HL-60 (cell line): ENCODE data around the gene DCAF10.
"Not testable (repeated sequence)": the region's sequence is repeated elsewhere in the genome, so short reads cannot be mapped to it uniquely, and the experiment has no call there.

Source experiments
- DNase-seq, 2 experiments: peaks; one replicate each; pipeline ENCODE4 v3.0.0-alpha.2; 2010 to 2020; ENCODE audit warnings: low read depth in 1 of 2, low spot score in 1 of 2
- H3K27ac ChIP-seq: fragments of 250-450 bp; sonication (Bioruptor Pico); replicated peaks from 2 replicates; pipeline ENCODE4 v1.5.1; 2020; ENCODE audit warnings: mild to moderate bottlenecking, moderate library complexity
- H3K27me3 ChIP-seq: fragments of 250-450 bp; sonication (Bioruptor Pico); 2 replicates; pipeline ENCODE4 v1.5.1; 2021; ENCODE audit warnings: mild to moderate bottlenecking, moderate library complexity; ENCODE audit not compliant: insufficient read depth, poor library complexity, severe bottlenecking
- H3K4me3 ChIP-seq: replicated peaks from 2 replicates; pipeline ENCODE4 v1.5.1; 2011; ENCODE audit warnings: mild to moderate bottlenecking, control low read depth, low read length; ENCODE audit not compliant: insufficient read depth
- GABPA ChIP-seq: IDR thresholded peaks from 2 replicates; pipeline ENCODE4 v1.6.1; 2012; ENCODE audit warnings: low read depth
- POLR2AphosphoS5 ChIP-seq: IDR thresholded peaks from 2 replicates; pipeline ENCODE4 v1.6.1; 2012; ENCODE audit warnings: low read depth
- SPI1 ChIP-seq: IDR thresholded peaks from 2 replicates; pipeline ENCODE4 v1.6.1; 2012; ENCODE audit warnings: low read depth, mild to moderate bottlenecking, borderline replicate concordance
- TF ChIP-seq, protein P1 (sequence below): IDR thresholded peaks from one replicate; pipeline ENCODE4 v1.5.1; 2011; ENCODE audit warnings: low read length, control low read depth, inconsistent platforms; ENCODE audit not compliant: insufficient read depth
- TF ChIP-seq, protein P2 (sequence below): IDR thresholded peaks from 2 replicates; pipeline ENCODE4 v1.6.1; 2012; ENCODE audit warnings: low read depth; ENCODE audit not compliant: insufficient replicate concordance

Gene DCAF10

DNA sequence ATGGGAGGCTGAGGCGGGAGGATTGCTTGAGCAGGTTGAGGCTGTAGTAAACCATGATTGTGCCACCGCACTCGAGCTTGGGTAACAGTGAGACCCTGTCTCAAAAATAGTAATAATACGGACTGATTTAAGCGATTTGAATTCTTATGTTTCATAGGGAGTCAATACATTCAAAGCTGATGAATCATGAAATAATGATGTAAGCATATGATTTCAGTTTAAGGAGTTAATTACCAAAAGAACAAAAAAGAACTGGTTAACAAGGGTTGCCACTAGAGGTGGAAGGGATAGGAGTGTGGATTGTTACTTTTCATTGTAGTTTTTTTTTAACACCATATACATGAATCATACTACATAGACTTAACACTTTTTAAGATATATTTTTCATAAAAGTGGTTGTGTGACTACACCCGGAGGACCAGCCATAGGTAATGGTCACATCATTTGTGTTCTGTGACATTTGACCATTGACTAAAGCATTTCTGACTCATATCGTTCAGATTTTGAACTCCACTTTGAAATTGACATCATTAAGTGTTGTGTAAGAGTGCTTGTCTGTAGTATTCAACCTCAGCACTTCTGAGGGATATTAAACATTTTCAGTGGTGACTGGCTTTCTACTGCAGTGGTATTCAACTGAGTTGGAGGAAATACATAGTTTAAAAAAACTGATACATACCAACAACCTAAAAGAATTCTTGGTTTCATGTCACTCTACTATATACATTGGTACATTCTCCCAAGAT is 40.0 kb upstream of the DCAF10 start:
- Histone ChIP-seq H3K27ac (no peak overlapping the region; the same call in 1 of the 2 replicates), H3K4me3 (no peak overlapping the region), H3K27me3 (no peaks in the 10 kb centered on the region)
- DNase-seq = no peak
- TF ChIP-seq POLR2AphosphoS5 (no peak), GABPA (no peak), SPI1 (no peak)
- TF ChIP-seq, protein P1, sequence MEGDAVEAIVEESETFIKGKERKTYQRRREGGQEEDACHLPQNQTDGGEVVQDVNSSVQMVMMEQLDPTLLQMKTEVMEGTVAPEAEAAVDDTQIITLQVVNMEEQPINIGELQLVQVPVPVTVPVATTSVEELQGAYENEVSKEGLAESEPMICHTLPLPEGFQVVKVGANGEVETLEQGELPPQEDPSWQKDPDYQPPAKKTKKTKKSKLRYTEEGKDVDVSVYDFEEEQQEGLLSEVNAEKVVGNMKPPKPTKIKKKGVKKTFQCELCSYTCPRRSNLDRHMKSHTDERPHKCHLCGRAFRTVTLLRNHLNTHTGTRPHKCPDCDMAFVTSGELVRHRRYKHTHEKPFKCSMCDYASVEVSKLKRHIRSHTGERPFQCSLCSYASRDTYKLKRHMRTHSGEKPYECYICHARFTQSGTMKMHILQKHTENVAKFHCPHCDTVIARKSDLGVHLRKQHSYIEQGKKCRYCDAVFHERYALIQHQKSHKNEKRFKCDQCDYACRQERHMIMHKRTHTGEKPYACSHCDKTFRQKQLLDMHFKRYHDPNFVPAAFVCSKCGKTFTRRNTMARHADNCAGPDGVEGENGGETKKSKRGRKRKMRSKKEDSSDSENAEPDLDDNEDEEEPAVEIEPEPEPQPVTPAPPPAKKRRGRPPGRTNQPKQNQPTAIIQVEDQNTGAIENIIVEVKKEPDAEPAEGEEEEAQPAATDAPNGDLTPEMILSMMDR = no peak
- TF ChIP-seq, protein P2, sequence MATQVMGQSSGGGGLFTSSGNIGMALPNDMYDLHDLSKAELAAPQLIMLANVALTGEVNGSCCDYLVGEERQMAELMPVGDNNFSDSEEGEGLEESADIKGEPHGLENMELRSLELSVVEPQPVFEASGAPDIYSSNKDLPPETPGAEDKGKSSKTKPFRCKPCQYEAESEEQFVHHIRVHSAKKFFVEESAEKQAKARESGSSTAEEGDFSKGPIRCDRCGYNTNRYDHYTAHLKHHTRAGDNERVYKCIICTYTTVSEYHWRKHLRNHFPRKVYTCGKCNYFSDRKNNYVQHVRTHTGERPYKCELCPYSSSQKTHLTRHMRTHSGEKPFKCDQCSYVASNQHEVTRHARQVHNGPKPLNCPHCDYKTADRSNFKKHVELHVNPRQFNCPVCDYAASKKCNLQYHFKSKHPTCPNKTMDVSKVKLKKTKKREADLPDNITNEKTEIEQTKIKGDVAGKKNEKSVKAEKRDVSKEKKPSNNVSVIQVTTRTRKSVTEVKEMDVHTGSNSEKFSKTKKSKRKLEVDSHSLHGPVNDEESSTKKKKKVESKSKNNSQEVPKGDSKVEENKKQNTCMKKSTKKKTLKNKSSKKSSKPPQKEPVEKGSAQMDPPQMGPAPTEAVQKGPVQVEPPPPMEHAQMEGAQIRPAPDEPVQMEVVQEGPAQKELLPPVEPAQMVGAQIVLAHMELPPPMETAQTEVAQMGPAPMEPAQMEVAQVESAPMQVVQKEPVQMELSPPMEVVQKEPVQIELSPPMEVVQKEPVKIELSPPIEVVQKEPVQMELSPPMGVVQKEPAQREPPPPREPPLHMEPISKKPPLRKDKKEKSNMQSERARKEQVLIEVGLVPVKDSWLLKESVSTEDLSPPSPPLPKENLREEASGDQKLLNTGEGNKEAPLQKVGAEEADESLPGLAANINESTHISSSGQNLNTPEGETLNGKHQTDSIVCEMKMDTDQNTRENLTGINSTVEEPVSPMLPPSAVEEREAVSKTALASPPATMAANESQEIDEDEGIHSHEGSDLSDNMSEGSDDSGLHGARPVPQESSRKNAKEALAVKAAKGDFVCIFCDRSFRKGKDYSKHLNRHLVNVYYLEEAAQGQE = no peak

DNA sequence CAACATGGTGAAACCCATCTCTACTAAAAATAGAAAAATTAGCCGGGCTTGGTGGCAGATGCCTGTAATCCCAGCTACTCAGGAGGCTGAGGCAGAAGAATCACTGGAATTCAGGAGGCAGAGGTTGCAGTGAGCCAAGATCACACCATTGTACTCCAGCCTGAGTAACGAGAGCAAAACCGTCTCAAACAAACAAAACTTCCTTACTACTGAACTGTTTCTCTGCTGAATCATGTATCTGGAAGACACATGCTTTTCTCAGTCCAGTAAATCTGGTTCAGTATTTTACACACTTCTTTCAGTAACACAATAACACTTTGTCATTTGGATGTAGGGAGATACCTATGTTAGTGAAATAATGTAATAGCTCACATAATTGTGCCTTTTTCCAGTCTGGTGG is 39.1 kb upstream of the DCAF10 start:
- no peak overlapping the region for H3K27ac ChIP-seq
- no peak for TF ChIP-seq GABPA
- TF ChIP-seq POLR2AphosphoS5 = no peak
- TF ChIP-seq, protein P2 = no peak
- TF ChIP-seq SPI1 = no peak
- TF ChIP-seq, protein P1 = no peak
- no peak for DNase-seq

DNA sequence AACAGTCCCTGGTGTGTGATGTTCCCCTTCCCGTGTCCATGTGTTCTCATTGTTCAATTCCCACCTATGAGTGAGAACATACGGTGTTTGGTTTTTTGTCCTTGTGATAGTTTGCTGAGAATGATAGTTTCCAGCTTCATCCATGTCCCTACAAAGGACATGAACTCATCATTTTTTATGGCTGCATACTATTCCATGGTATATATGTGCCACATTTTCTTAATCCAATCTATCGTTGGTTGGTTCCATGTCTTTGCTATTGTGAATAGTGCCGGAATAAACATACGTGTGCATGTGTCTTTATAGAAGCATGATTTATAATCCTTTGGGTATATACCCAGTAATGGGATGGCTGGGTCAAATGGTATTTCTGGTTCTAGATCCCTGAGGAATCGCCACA is 35.3 kb upstream of the DCAF10 start:
- not testable (repeated sequence) for H3K4me3 ChIP-seq, H3K27ac ChIP-seq, DNase-seq, H3K27me3 ChIP-seq

More for the DNA sequence above, 39.1 kb upstream of the DCAF10 start:
- Histone ChIP-seq H3K27me3 (no peaks in the 10 kb centered on the region), H3K4me3 (no peak overlapping the region)

DNA sequence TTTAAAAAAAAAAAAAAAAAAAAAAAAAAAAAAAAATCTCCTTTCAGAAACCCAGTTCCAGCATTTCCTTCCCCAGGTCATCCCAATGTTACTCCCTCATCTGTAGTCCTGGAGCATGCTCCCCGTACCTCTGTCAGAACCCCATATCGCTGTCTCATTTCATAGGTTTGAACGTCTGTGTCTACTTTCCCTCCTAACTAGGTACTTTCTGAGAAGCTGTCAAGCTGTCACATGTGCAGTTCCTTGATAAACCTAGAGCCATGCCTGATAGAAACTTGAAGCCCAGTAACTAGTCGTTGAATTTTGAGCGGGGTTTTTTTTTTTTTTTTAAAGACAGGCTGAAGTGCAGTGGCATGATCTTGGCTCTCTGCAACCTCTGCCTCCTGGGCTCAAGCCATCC is 31.3 kb upstream of the DCAF10 start:
- no peak overlapping the region for H3K27ac ChIP-seq
- H3K27me3 ChIP-seq = no peaks in the 10 kb centered on the region
- no peak for DNase-seq
- TF ChIP-seq POLR2AphosphoS5 (no peak), GABPA (no peak), SPI1 (no peak)
- TF ChIP-seq, protein P2 = no peak
- TF ChIP-seq, protein P1 = no peak
- no peak overlapping the region for H3K4me3 ChIP-seq
